K562 (cell line): ENCODE measurements around the gene TFCP2L1. TPM values are rescaled to one million over a fixed set of nuclear protein-coding genes. Genes with fewer than 3 reads are reported as not detected.

Experiments used
- CBX8 ChIP-seq: fragments of 200-600 bp; sonication (generic); IDR thresholded peaks from 2 replicates; pipeline ENCODE4 v1.6.1; 2012; ENCODE audit warnings: borderline replicate concordance, mixed run types, low read depth, mild to moderate bottlenecking, moderate library complexity, mixed read lengths, low read length, control low read depth, inconsistent platforms; ENCODE audit not compliant: poor library complexity, severe bottlenecking; ENCODE audit errors: extremely low read depth
- FOXP4 ChIP-seq: sonication (generic); formaldehyde crosslinking; IDR thresholded peaks from 2 replicates; pipeline ENCODE4 v1.8.0; 2022; ENCODE audit warnings: mild to moderate bottlenecking, missing genetic modification reagents, borderline replicate concordance
- HDAC8 ChIP-seq: fragments of 450-650 bp; IDR thresholded peaks from 2 replicates; pipeline ENCODE4 v1.6.1; 2016; ENCODE audit warnings: mild to moderate bottlenecking, missing genetic modification characterization, moderate library complexity, missing compliant biosample characterization
- REST ChIP-seq, 2 experiments: fragments of 450-650 bp; formaldehyde crosslinking in 1 of 2; IDR thresholded peaks; 2 replicates each; pipeline versions ENCODE4 v1.4.0 to v1.6.1; 2014 to 2020; ENCODE audit warnings: mild to moderate bottlenecking in 2 of 2, borderline replicate concordance in 1 of 2, low read depth in 1 of 2
- SP2 ChIP-seq: IDR thresholded peaks from 2 replicates; pipeline ENCODE4 v1.6.1; 2011; ENCODE audit warnings: mild to moderate bottlenecking, low read depth, low read length, moderate library complexity; ENCODE audit not compliant: poor library complexity, severe bottlenecking; ENCODE audit errors: extremely low read depth
- ZC3H8 ChIP-seq: fragments of 450-650 bp; IDR thresholded peaks from 2 replicates; pipeline ENCODE4 v1.6.1; 2017
- ZNF583 ChIP-seq: fragments of 250-450 bp; sonication (Bioruptor Pico); IDR thresholded peaks from 2 replicates; pipeline ENCODE4 v1.4.0; 2020
- polyA plus RNA-seq, 8 experiments: library from polyadenylated mRNA; depleted of rRNA in 4 of 8; stranded (reverse) in 5 of 8; unstranded in 3 of 8; fragments of >200 nt; fragmentation: Nextera tagmentation in 2 of 8; fragmentation: Illumina TruSeq in 1 of 8; extraction: Ambion mirVana in 2 of 8; extraction: Trizol in 1 of 8; gene quantifications; 2 replicates each; pipeline versions ENCODE4 v1.2.1 to v1.2.3, GENCODE V29; 2011 to 2014; ENCODE audit warnings: inconsistent platforms in 1 of 8, missing spikeins in 1 of 8
- total RNA-seq, 7 experiments: library from RNA; depleted of rRNA in 6 of 7; stranded (reverse); fragments of >200 nt in 6 of 7; fragmentation: Illumina TruSeq in 2 of 7; extraction: Trizol in 2 of 7; gene quantifications; 2 replicates each; pipeline versions ENCODE4 v1.2.1 to v1.2.3, GENCODE V29; 2011 to 2021; ENCODE audit warnings: low replicate concordance in 1 of 7
- TF ChIP-seq, protein P1 (sequence below): fragments of 450-650 bp; IDR thresholded peaks from 2 replicates; pipeline ENCODE4 v1.6.1; 2016; ENCODE audit warnings: missing biosample characterization, missing genetic modification characterization

TFCP2L1 gene
- total and polyA plus RNA-seq, 9 of the 15 experiments (the other 6 are each of a cell fraction or from before 2014, with no cell fraction given) = 0.08 to 1.00 (median 0.42) TPM

DNA sequence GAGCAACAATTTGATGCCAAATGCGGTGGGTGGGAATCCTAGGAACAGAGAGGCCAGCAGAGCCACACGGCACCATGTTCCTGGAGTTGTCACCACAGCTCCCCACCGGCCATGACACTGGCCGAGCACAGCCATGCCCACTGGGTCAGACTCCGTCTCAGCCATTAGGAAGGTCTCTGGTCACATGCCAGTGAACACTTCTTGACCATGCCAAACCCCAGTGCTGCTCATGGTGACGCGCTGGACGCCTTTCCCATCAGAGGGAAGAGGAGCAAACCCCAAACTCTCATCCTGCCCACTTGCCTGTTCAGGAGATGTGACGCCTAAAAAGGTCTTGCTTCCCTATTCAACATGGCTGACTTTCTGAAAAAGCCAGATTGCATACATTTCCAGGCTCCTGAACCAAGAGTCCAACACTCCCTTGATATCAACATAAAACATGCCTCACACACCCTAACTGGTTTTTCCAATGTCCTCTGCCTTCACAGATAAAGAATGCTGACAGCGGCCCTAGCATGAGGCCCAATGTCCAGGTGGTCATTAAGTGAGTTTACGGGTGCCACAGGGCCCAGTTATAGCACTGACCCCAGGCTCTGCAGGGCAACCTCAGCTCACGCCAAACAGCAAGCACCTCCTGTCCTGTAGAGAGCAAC is 31.9 kb downstream of the TFCP2L1 start (continued):
- TF ChIP-seq, protein P1, sequence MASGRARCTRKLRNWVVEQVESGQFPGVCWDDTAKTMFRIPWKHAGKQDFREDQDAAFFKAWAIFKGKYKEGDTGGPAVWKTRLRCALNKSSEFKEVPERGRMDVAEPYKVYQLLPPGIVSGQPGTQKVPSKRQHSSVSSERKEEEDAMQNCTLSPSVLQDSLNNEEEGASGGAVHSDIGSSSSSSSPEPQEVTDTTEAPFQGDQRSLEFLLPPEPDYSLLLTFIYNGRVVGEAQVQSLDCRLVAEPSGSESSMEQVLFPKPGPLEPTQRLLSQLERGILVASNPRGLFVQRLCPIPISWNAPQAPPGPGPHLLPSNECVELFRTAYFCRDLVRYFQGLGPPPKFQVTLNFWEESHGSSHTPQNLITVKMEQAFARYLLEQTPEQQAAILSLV (tag) = no peak
- no peak for TF ChIP-seq SP2
- no peak for TF ChIP-seq FOXP4 (CRISPR knock-in tag)
- TF ChIP-seq CBX8 = no peak
- no peak for TF ChIP-seq REST (IDR thresholded peaks at IDR 0.05; ENCODE audit: borderline replicate concordance)
- no peak for TF ChIP-seq REST (CRISPR knock-in tag; IDR thresholded peaks at IDR 0.05; ENCODE audit: low read depth)
- TF ChIP-seq HDAC8 (tag) = no peak
- TF ChIP-seq ZNF583 (CRISPR knock-in tag) = no peak
- no peak for TF ChIP-seq ZC3H8
